GM12801 (cell line): ENCODE data around the gene FAU.

Experiments
- CTCF ChIP-seq: IDR thresholded peaks from one replicate; pipeline ENCODE4 v1.5.1; 2011; ENCODE audit warnings: control low read depth; ENCODE audit not compliant: insufficient read length; ENCODE audit errors: extremely low read depth

Gene FAU

GRCh38 chr11:65124480-65125196 lies 2.7 kb upstream of the FAU start:
- TF ChIP-seq CTCF: no peak

GRCh38 chr11:65121447-65121864 lies 478 bp downstream of the FAU start:
- TF ChIP-seq CTCF: no peak

- TF ChIP-seq CTCF: no peak
Observed at GRCh38 chr11:65120831-65121230, 1.1 kb downstream of the FAU start.

GRCh38 chr11:65119670-65119995 lies 2.3 kb downstream of the FAU start:
- TF ChIP-seq CTCF: no peak

- TF ChIP-seq CTCF: no peak
Observed at GRCh38 chr11:65118097-65118837, 3.7 kb downstream of the FAU start.

- no peak for TF ChIP-seq CTCF
Observed at GRCh38 chr11:65117206-65118096, 4.5 kb downstream of the FAU start, which contains the start of gene ZNHIT2. ZNHIT2 (minus strand) TSS chr11:65117701; CDS start chr11:65117653, 48 bp downstream.

- no peak for TF ChIP-seq CTCF
Observed at GRCh38 chr11:65116370-65117205, 5.3 kb downstream of the FAU start.
